ENCODE measurements around the gene XCL1. TPM values are rescaled to one million over a fixed set of nuclear protein-coding genes. Genes with fewer than 3 reads are reported as not detected.

Gene XCL1
- total RNA-seq, 4 donors from 2014 or later = 0.47 TPM; not detected in 3

DNA sequence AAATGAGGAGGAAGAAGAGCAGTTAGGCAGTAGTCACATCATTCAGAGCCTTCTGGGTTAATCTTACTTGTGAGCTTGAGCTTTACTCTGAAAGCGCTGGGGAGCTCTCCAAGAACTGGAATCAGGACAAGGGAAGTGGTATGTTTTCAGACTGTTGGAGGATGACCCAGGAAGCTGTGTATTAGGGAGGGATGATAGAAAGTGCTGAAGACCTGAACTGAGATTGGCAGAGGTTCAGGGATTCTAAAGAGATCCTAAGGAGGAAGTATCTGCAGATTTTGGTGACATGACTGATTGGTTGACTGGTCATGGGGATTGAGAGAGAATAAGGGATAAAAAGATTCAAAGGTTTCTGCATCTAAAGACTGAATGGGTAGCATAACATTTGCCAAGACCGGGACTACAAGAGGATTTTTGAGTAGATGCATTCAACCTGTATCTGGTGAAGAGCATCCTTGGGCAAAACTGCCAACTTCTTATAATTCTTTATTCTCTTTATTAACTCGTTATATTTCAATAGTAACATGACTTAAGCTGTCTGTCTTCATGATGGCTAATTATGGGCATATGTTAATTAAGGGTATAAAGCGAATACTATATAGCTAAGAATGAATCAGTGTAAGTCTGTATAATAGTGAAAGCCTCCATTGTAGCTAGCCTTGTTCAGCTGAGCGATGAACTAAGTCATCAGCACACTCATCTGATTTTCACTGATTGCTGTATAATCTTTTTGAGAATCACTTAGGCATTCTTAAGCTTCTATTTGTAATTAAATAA lies 41.8 kb downstream of the XCL1 start:
- no peak for TF ChIP-seq POLR2AphosphoS5 (IDR thresholded peaks at IDR 0.05)
- TF ChIP-seq, protein P1, sequence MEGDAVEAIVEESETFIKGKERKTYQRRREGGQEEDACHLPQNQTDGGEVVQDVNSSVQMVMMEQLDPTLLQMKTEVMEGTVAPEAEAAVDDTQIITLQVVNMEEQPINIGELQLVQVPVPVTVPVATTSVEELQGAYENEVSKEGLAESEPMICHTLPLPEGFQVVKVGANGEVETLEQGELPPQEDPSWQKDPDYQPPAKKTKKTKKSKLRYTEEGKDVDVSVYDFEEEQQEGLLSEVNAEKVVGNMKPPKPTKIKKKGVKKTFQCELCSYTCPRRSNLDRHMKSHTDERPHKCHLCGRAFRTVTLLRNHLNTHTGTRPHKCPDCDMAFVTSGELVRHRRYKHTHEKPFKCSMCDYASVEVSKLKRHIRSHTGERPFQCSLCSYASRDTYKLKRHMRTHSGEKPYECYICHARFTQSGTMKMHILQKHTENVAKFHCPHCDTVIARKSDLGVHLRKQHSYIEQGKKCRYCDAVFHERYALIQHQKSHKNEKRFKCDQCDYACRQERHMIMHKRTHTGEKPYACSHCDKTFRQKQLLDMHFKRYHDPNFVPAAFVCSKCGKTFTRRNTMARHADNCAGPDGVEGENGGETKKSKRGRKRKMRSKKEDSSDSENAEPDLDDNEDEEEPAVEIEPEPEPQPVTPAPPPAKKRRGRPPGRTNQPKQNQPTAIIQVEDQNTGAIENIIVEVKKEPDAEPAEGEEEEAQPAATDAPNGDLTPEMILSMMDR (IDR thresholded peaks at IDR 0.05) = no peak
- no peak for TF ChIP-seq POLR2A (IDR thresholded peaks at IDR 0.05)
- no peak for TF ChIP-seq EP300 (IDR thresholded peaks at IDR 0.05)
- no peaks in the 10 kb centered on the region for H3K36me3 ChIP-seq
- H3K9me3 ChIP-seq = no peaks in the 10 kb centered on the region
- no peak overlapping the region for H3K27ac ChIP-seq
- 62 to 69% methylated on average over 5 of the region's 5 CpGs for WGBS, 2 donors (ENCODE audit: low coverage in 1 of 2)
- peaks cover 10 to 38% (median 11%) of the 10 kb centered on the region in 3 donors for H3K4me1 ChIP-seq
- no peak for ATAC-seq
- no peak overlapping the region for H3K4me3 ChIP-seq
- no peaks in the 10 kb centered on the region for H3K27me3 ChIP-seq

GRCh38 chr1:168618886-168619285 lies 42.5 kb downstream of the XCL1 start:
- Histone ChIP-seq H3K9me3 (no peaks in the 10 kb centered on the region), H3K27ac (no peak overlapping the region), H3K27me3 (no peaks in the 10 kb centered on the region), H3K36me3 (no peaks in the 10 kb centered on the region), H3K4me1 (peaks cover 4 to 36% (median 7%) of the 10 kb centered on the region in 3 donors), H3K4me3 (no peak overlapping the region)
- 62 to 78% methylated on average over 2 of the region's 2 CpGs for WGBS, 2 donors (ENCODE audit: low coverage in 1 of 2)
- TF ChIP-seq EP300 (IDR thresholded peaks at IDR 0.05) (no peak), POLR2AphosphoS5 (IDR thresholded peaks at IDR 0.05) (no peak), POLR2A (IDR thresholded peaks at IDR 0.05) (no peak)
- TF ChIP-seq, protein P1 (IDR thresholded peaks at IDR 0.05) = no peak
- no peak for ATAC-seq

- H3K27me3 ChIP-seq = no peaks in the 10 kb centered on the region
- 0 to 31% methylated on average over 1 of the region's 1 CpG for WGBS, 2 donors (ENCODE audit: low coverage in 1 of 2)
- TF ChIP-seq POLR2A (IDR thresholded peaks at IDR 0.05) = no peak
- no peak for TF ChIP-seq POLR2AphosphoS5 (IDR thresholded peaks at IDR 0.05)
- TF ChIP-seq, protein P1 (IDR thresholded peaks at IDR 0.05) = no peak
- no peak for TF ChIP-seq EP300 (IDR thresholded peaks at IDR 0.05)
- peaks cover 0 to 26% (median 3%) of the 10 kb centered on the region in 3 donors for H3K4me1 ChIP-seq
- peak; percentile 64 for ATAC-seq
- H3K9me3 ChIP-seq = no peaks in the 10 kb centered on the region
- no peaks in the 10 kb centered on the region for H3K36me3 ChIP-seq
- no peak overlapping the region for H3K4me3 ChIP-seq
- peak overlapping the region in 3 of 4 donors; percentile 16 to 45 (median 29) for H3K27ac ChIP-seq
Observed at GRCh38 chr1:168621356-168621755, 45.0 kb downstream of the XCL1 start.

- peak; percentile 58 for ATAC-seq
- no peak overlapping the region for H3K27ac ChIP-seq
Observed at GRCh38 chr1:168623003-168623828, 46.8 kb downstream of the XCL1 start.

More at GRCh38 chr1:168623003-168623828, 46.8 kb downstream of the XCL1 start:
- Histone ChIP-seq H3K27me3 (no peaks in the 10 kb centered on the region), H3K4me3 (no peak overlapping the region), H3K36me3 (no peaks in the 10 kb centered on the region), H3K4me1 (peaks cover 0 to 26% (median 3%) of the 10 kb centered on the region in 3 donors), H3K9me3 (no peaks in the 10 kb centered on the region)
- TF ChIP-seq, protein P1 (IDR thresholded peaks at IDR 0.05) = no peak
- TF ChIP-seq POLR2A (IDR thresholded peaks at IDR 0.05) = no peak
- peak; percentile 38 for TF ChIP-seq POLR2AphosphoS5 (IDR thresholded peaks at IDR 0.05)
- 49 to 54% methylated on average over 7 to 8 of the region's 8 CpGs for WGBS, 2 donors (ENCODE audit: low coverage in 1 of 2)

Measured in gastroesophageal sphincter (tissue), 4 donors.